Inferior parietal cortex (tissue), 1 donor: ENCODE measurements around the gene GSTP1.
"Not testable (repeated sequence)": the region's sequence is repeated elsewhere in the genome, so short reads cannot be mapped to it uniquely, and the experiment has no call there.

Source experiments
- DNase-seq: peaks from one replicate; pipeline ENCODE4 v3.0.0-alpha.2; 2016; ENCODE audit errors: extremely low spot score

The GSTP1 gene

GRCh38 chr11:67583247-67584204 lies at the start of gene GSTP1:
Gene GSTP1 (plus strand): TSS chr11:67583812. CDS start chr11:67583844, 32 bp downstream.
- peak; percentile 87 for DNase-seq

GRCh38 chr11:67534070-67534679 lies 49.4 kb upstream of the GSTP1 start:
- no peak for DNase-seq

GRCh38 chr11:67535561-67535960 lies 48.1 kb upstream of the GSTP1 start:
- DNase-seq, result no peak

GRCh38 chr11:67538306-67538705 lies 45.3 kb upstream of the GSTP1 start:
- DNase-seq, result no peak

GRCh38 chr11:67538823-67539505 lies 44.6 kb upstream of the GSTP1 start:
- no peak for DNase-seq

- no peak for DNase-seq
These were observed 44.1 kb upstream of the GSTP1 start for GRCh38 chr11:67539550-67539949.

GRCh38 chr11:67541198-67541597 lies 42.4 kb upstream of the GSTP1 start:
- DNase-seq, result no peak

GRCh38 chr11:67542169-67542568 lies 41.4 kb upstream of the GSTP1 start:
- no peak for DNase-seq

GRCh38 chr11:67542971-67543370 lies 40.6 kb upstream of the GSTP1 start:
- no peak for DNase-seq

GRCh38 chr11:67543585-67543984 lies 40.0 kb upstream of the GSTP1 start:
- no peak for DNase-seq

GRCh38 chr11:67544616-67545242 lies 38.9 kb upstream of the GSTP1 start:
- no peak for DNase-seq

GRCh38 chr11:67545280-67545679 lies 38.3 kb upstream of the GSTP1 start:
- DNase-seq, result no peak

GRCh38 chr11:67548112-67548511 lies 35.5 kb upstream of the GSTP1 start:
- DNase-seq, result not testable (repeated sequence)

GRCh38 chr11:67548555-67549110 lies 35.0 kb upstream of the GSTP1 start:
- no peak for DNase-seq

GRCh38 chr11:67551127-67551526 lies 32.5 kb upstream of the GSTP1 start:
- no peak for DNase-seq

GRCh38 chr11:67551697-67552096 lies 31.9 kb upstream of the GSTP1 start:
- not testable (repeated sequence) for DNase-seq

- no peak for DNase-seq
These were observed 27.4 kb upstream of the GSTP1 start for GRCh38 chr11:67556244-67556643.

- DNase-seq, result no peak
These were observed 25.4 kb upstream of the GSTP1 start for GRCh38 chr11:67558084-67558772.

- no peak for DNase-seq
These were observed 21.5 kb upstream of the GSTP1 start for GRCh38 chr11:67561971-67562619.

GRCh38 chr11:67562963-67563704 lies 20.5 kb upstream of the GSTP1 start:
- DNase-seq, result no peak
